NB4 (cell line): ENCODE results near the gene MAGI1.

Source experiments
- DNase-seq: peaks from one replicate; pipeline ENCODE4 v3.0.0; 2010; ENCODE audit warnings: low read depth
- H3K4me3 ChIP-seq: one replicate; pipeline ENCODE4 v1.5.1; 2011; ENCODE audit warnings: mild to moderate bottlenecking, low read depth, low read length, moderate library complexity
- CTCF ChIP-seq: IDR thresholded peaks from one replicate; pipeline ENCODE4 v1.5.1; 2012; ENCODE audit warnings: low read depth, low read length
- MAX ChIP-seq: IDR thresholded peaks from 2 replicates; pipeline ENCODE4 v1.6.1; 2011; ENCODE audit warnings: low read depth, low read length
- MYC ChIP-seq: IDR thresholded peaks from 2 replicates; pipeline ENCODE4 v1.6.1; 2011; ENCODE audit warnings: low read depth, low read length
- POLR2A ChIP-seq: IDR thresholded peaks from 2 replicates; pipeline ENCODE4 v1.6.1; 2011; ENCODE audit warnings: mild to moderate bottlenecking; ENCODE audit not compliant: insufficient read length; ENCODE audit errors: extremely low read depth

The MAGI1 gene

DNA sequence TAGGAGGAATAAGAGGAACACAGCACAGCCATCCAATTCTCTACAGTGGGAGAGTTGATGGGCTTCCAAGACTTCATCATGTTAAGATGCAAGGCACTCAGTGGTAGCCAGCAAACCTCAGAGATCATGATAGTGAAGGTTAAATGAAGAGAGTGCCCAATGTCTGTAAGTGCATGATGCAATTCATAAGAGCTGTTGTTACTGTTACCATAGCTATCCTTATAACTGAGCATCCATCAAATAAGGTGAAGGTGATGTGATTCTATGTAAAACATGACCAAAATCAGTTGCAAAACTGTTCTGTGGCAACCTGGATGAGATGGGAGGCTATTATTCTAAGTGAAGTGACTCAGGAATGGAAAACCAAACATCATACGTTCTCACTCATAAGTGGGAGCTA is 289.7 kb downstream of the MAGI1 start:
- H3K4me3 ChIP-seq = no peak overlapping the region
- TF ChIP-seq MAX (no peak), CTCF (no peak), MYC (no peak), POLR2A (no peak)

GRCh38 chr3:65748326-65748725 is 290.4 kb downstream of the MAGI1 start:
- DNase-seq = no peak
- no peak for TF ChIP-seq MYC
- TF ChIP-seq CTCF = no peak
- TF ChIP-seq POLR2A = no peak
- TF ChIP-seq MAX = no peak
- H3K4me3 ChIP-seq = no peak overlapping the region

More for the DNA sequence above, 289.7 kb downstream of the MAGI1 start:
- DNase-seq = no peak

DNA sequence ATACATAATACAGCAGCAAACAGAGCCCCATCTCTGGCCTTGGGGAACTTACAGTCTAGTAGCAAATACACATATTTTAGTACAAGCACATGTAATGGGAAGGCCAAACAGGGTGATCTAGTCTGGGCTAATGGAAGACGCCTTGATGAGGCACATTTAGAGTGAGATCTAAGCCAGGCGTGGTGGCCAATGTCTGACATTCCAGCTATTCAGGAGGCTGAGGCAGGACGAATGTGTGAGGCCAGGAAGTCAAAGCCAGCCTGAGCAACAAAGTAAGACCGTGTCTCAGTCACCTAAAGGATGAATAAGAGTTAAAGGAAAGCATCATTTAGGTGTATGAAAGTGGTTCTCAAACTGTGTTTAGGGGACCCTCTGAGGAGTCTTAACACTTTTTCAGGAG is 291.9 kb downstream of the MAGI1 start:
- H3K4me3 ChIP-seq = no peak overlapping the region
- no peak for DNase-seq
- TF ChIP-seq MYC = no peak
- TF ChIP-seq CTCF = no peak
- no peak for TF ChIP-seq MAX
- no peak for TF ChIP-seq POLR2A

GRCh38 chr3:65745306-65745705 is 293.4 kb downstream of the MAGI1 start:
- no peak for DNase-seq
- TF ChIP-seq CTCF (no peak), MAX (no peak), MYC (no peak), POLR2A (no peak)
- H3K4me3 ChIP-seq = no peak overlapping the region

GRCh38 chr3:65742914-65743313 is 295.8 kb downstream of the MAGI1 start:
- no peak overlapping the region for H3K4me3 ChIP-seq
- DNase-seq = no peak
- no peak for TF ChIP-seq CTCF

GRCh38 chr3:65741540-65741939 is 297.2 kb downstream of the MAGI1 start:
- no peak for DNase-seq
- TF ChIP-seq MYC = no peak
- no peak for TF ChIP-seq MAX
- TF ChIP-seq CTCF = no peak
- no peak for TF ChIP-seq POLR2A
- H3K4me3 ChIP-seq = no peak overlapping the region
